GM18868 (cell line): Measurements from ENCODE around the gene AANAT.

Experiments used
- ATAC-seq: cut with Tn5 transposase; IDR thresholded peaks from one replicate; pipeline ENCODE4 v1.9.1; 2021; ENCODE audit warnings: mild to moderate bottlenecking, moderate library complexity; ENCODE audit not compliant: unreplicated experiment

AANAT gene

GRCh38 chr17:76441686-76442340 is 25.6 kb upstream of the AANAT start:
- ATAC-seq: no peak

GRCh38 chr17:76442341-76443338 is 24.8 kb upstream of the AANAT start:
- ATAC-seq: no peak

GRCh38 chr17:76444518-76445311 is 22.7 kb upstream of the AANAT start:
- no peak for ATAC-seq

- no peak for ATAC-seq
Observed at GRCh38 chr17:76445697-76446448, 21.5 kb upstream of the AANAT start.

- no peak for ATAC-seq
Observed at GRCh38 chr17:76446449-76447231, 20.8 kb upstream of the AANAT start.

GRCh38 chr17:76447931-76448652 is 19.3 kb upstream of the AANAT start:
- ATAC-seq: no peak

GRCh38 chr17:76449126-76449525 is 18.3 kb upstream of the AANAT start:
- ATAC-seq: no peak

GRCh38 chr17:76451506-76451905 is 15.9 kb upstream of the AANAT start:
- ATAC-seq: no peak

GRCh38 chr17:76452127-76452659 is 15.2 kb upstream of the AANAT start:
- ATAC-seq: no peak

GRCh38 chr17:76452660-76453430 is 14.6 kb upstream of the AANAT start, which contains the start of gene UBE2O:
Gene UBE2O, minus strand, starts transcription at chr17:76453152. Its CDS starts 11 bp downstream, at chr17:76453141.
- ATAC-seq: peak; percentile 88

- no peak for ATAC-seq
Observed at GRCh38 chr17:76453431-76453743, 14.0 kb upstream of the AANAT start.

GRCh38 chr17:76458580-76459490 is 8.6 kb upstream of the AANAT start:
- ATAC-seq: no peak

- no peak for ATAC-seq
Observed at GRCh38 chr17:76459674-76460073, 7.7 kb upstream of the AANAT start.

- no peak for ATAC-seq
Observed at GRCh38 chr17:76461765-76462555, 5.4 kb upstream of the AANAT start.

- ATAC-seq: no peak
Observed at GRCh38 chr17:76462556-76463290, 4.7 kb upstream of the AANAT start.

GRCh38 chr17:76466775-76467130 is 650 bp upstream of the AANAT start:
- no peak for ATAC-seq
